HG02623 (cell line): ENCODE results near the gene OPA1.

Source experiments
- ATAC-seq: cut with Tn5 transposase; IDR thresholded peaks from one replicate; pipeline ENCODE4 v1.9.1; 2021; ENCODE audit warnings: moderate library complexity; ENCODE audit not compliant: unreplicated experiment

OPA1 gene

DNA sequence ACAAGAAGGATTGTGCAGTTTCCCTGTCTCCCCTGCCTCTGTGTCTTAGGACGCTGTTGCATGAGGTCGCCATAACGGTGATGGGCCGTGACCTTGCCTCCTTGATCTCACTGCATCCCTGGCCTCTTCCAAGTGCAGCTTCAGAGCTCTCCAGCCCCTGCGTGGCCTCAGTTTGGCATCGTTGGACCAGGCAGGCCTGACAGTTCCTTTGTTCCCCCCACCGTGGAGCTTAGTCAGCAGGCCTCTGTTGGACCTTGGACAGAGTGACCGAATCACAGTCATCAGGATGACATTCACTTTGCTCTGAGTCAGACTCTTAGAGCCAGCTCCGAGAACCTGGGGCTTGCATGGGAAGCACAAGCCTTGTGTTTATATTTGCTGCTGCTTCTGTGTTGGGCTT is 139.4 kb downstream of the OPA1 start:
- no peak for ATAC-seq

DNA sequence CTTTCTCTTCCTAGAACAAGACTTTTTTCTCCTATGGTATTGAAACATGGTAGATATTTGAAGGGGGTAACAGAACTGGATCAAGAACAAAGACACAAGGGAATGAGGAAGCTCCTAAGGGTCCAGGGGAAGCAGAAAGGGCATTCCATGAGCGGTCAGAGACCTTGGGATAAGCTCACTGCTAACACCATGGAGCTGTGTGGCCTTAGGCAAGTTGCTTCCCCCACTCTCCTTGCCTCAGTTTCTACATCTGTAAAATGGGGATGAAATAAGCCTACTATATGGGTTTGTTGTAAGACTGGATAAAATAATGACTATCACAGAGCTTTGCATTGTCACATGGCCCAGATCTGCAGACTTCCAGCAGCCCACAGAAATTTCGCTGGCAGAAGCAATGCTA is 139.8 kb downstream of the OPA1 start:
- ATAC-seq = no peak

DNA sequence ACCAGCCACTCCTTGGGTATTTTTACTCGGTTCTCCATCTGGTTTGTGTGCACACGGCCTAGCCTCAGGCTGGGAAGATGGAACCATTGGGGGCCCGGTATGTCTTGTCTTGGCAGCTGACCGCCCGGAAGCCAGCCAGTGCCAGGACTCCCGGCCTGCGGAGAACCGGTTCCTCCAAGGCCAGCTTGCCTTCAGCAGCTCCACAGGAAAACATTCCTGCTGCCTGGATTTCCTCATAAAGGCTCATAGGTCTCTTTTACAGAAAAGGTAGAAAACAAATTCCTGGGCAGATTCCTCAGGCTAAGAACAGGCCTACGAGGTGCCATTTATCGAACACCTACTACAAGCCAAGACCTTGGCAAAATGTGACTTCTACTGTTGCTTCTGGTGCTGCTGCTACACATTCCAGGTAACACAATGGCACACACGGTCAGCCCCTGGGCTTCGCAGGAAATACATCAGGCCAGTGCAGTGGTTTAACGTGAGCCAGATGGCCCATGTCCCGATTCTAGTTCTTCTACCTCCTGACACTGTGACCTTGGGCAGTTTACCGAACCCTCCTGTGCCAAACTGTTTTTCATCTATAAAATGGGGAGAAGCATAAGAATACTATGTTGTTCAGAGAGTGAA is 141.8 kb downstream of the OPA1 start:
- no peak for ATAC-seq

DNA sequence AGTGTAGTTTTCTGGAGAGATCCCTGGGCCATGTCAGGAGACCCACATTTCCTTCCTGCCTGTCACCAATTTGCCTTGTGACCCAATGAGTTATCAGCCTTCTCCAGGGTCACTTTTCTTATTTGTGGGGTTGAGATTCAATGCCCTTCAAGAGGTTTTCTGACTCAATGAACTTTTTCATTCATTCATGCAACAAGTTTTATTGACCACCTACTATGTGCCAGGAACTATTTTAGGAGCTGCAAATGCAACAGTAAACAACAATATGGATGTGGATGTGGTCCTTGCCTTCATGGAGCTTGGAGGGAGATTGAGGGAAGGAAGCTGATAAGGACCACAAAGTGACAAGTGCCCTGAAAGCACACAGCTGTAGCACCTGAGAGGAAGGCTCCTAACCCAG is 142.8 kb downstream of the OPA1 start:
- no peak for ATAC-seq

DNA sequence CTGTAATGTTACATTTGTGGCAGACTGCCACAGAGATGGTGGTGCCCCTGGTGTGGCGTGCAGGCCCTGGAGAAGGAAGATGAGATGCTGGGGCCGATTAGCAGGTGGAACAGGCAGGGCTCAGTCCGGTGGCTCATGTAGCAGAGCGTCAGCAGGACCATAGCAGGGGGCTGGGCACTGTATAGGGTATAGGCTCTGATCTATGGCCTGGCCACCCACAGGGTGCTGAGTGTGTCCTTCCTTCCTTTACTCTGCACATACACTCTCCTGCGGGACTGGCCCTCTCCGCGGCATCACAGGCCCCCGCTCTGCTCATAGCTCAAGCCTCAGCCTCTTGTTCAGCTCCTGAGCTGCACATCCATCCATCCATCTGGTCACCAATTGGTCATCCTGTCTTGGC is 143.6 kb downstream of the OPA1 start:
- ATAC-seq = no peak

DNA sequence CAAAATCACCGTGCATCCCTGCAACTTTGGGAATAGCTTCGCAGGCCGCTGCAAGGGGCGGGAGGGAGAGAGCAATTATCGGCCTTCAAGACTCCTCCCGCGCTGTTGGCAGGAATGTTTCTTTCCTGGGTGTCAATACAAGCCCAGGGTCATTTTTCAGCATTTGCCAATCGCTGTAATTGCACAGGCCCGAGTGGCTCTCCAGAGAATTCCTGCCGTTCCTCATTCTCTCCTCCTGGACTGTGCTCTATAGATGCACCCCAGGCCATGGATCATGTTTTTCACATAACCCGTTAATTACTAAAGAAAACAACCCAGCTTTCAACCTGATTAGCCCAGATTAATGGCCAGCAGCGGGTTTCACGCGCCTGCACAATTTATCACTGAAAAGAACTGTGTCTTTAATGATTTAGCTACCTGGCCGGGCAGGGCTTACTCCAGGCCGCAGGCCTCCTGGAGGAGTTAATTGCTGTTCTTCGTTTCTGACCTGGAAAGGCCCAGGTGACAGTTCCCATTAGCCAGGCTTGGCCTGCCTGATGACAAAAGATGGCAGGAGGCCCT is 144.3 kb downstream of the OPA1 start:
- ATAC-seq = no peak

DNA sequence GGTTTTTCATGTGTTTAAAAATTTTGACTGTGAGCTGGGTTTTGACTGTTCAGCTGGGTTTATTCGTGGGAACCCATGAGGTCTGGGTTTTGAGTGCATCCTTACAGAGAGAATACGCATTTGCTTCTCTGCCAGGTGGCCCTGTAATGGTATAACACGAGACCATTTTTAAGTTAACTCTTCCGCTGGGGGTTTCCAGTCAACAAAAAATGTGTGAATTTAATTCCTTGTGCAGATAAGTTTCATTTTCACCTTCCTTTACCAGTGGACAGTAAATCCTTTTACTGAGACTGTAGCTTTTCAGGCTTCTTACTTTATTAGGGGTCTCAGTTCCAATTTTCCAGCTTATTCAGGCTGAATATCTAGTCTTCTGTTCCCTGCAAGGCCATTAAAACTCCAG is 149.6 kb downstream of the OPA1 start:
- ATAC-seq = no peak

DNA sequence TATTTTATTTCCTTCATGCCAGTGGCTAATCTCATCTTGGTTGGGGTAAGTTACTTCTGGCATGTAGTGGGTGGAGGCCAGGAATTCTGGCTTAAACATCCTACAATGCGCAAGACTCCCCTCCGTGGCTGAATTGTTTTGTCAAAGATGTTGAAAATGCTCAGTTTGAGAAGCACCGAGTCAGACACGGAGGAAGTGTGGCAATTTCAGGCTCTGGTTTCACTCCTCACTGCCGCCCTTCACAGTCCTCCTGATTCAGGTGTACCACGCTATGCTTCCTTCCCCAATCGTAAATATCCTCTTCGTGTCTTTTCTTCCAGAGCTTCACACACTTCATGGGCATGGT is 150.7 kb downstream of the OPA1 start:
- no peak for ATAC-seq

DNA sequence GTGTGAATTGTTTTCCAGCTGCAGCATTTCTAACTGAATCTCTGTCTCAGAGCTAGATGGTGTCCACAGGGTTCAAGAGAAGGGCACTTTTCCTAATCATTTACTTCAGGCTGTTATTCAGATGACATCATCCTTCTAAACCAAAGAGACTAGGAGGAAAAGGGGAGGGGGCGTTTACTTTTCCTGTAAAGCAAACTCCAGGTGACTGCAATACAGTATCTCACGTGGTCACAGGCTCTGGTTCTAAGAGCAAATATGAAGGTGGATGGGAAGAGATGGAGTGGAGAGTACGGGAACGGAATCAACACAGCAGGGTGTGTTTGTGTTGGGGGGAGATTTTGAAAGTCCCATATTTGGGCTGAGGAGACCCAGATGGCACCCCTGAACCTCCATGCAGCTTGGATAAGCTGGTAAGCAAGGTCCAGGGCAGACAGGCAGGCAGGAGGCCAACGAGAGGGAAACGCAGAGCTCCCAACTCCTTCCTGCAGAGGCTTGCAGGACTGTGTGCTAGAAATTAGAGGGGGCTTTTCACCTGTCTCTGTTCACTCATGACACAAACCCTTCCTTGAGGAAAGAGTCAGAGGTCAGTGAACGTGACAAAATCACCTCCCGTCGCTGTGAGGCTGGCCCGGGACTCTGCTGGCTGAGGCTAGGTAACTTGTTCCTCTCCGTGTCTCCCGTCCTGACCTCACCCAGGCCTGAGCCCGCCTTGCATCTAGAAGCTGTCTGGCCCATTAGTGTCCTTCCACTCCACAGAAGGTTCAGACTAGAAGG is 151.2 kb downstream of the OPA1 start:
- ATAC-seq = no peak

DNA sequence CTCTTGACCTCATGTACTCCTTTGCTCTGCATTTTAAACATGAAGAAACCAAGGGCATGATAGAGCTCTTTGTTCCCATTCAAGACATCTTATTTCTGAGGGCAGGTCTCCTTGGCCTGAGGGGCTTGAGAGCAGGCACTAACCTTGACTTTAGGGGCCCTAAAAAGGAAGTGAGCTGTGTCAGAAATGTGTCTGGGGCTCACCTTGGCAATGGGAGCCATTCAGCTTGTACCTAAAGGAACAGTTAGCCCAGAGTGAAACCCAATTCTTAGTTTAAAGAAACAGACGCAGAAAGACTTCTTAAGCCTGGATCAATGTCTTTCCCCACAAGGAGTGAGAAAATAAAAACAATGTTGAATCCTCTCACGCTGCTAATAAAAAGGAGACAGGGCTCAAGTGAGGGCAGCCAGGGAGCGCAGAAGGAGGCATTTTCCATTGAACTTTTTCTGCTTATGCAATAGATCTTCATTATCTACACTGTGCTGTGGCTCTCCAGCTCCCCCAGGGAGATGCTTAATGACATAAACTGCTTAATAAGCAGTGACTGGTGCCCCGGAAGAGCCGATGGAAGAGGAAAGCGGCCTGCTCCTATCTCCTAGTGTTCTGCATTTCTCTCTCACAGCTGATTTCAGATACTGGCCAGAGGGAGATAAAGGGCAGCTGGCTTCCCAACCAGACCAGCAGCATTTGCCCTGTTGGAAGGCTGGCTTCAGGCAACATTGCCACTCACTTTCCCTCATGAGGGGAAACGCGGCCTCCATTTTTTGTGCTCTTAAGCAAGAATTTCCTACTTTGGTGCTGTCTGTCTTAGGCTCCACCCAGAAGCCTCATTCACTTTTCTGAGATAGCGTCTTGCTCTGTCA is 152.0 kb downstream of the OPA1 start:
- no peak for ATAC-seq

DNA sequence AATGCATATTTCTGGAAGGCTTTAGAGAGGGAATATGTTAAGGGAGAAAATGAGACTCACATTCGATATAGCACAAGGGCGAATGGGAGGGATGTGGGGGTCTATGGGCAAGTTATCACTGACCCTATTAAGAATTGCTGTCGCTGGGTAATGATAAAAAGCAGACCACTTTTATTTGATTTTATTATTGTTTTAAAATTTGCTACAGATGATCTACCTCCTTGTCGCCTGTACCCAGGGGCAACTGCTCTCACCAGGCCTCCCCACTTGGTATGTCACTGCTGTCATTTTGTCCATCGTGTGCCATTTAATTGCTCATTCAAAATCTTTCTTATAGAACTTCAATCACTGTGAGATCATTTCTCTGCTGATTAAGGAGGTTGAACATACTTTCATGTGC is 153.8 kb downstream of the OPA1 start:
- ATAC-seq = no peak
